K562 (cell line): Measurements from ENCODE around the gene CYSRT1. TPM values are rescaled to one million over a fixed set of nuclear protein-coding genes. Genes with fewer than 3 reads are reported as not detected.

Source experiments
- DEAF1 ChIP-seq: fragments of 450-650 bp; formaldehyde crosslinking; IDR thresholded peaks from 2 replicates; pipeline ENCODE4 v1.4.0; 2020; ENCODE audit warnings: mild to moderate bottlenecking, moderate library complexity
- FOXM1 ChIP-seq, 2 experiments: fragments of 450-650 bp in 1 of 2; sonication (generic) in 1 of 2; formaldehyde crosslinking in 1 of 2; IDR thresholded peaks; 2 replicates each; pipeline versions ENCODE4 v1.6.1 to v1.9.0; 2017 to 2022; ENCODE audit warnings: low read depth in 2 of 2, mild to moderate bottlenecking in 2 of 2, missing genetic modification reagents in 1 of 2, moderate library complexity in 1 of 2
- NCOA2 ChIP-seq, 2 experiments: fragments of 450-650 bp; IDR thresholded peaks; 2 replicates each; pipeline ENCODE4 v1.6.1; 2018; ENCODE audit warnings: mild to moderate bottlenecking in 2 of 2, moderate library complexity in 1 of 2; ENCODE audit not compliant: partially characterized antibody in 2 of 2
- NR2F6 ChIP-seq: fragments of 450-650 bp; formaldehyde crosslinking; IDR thresholded peaks from 2 replicates; pipeline ENCODE4 v1.4.0; 2020; ENCODE audit warnings: mild to moderate bottlenecking
- NR4A1 ChIP-seq, 2 experiments: fragments of 250-450 bp in 1 of 2; fragments of 450-650 bp in 1 of 2; sonication (Bioruptor Pico) in 1 of 2; IDR thresholded peaks; 2 replicates each; pipeline versions ENCODE4 v1.4.0 to v1.6.1; 2016 to 2020; ENCODE audit warnings: mild to moderate bottlenecking in 2 of 2, missing compliant biosample characterization in 1 of 2, missing genetic modification characterization in 1 of 2, moderate library complexity in 1 of 2
- RBM14 ChIP-seq: fragments of 200-400 bp; formaldehyde crosslinking; IDR thresholded peaks from 2 replicates; pipeline ENCODE4 v1.6.1; 2018; ENCODE audit warnings: low read depth, mild to moderate bottlenecking, low read length, moderate library complexity, borderline replicate concordance; ENCODE audit not compliant: insufficient read depth
- RBM39 ChIP-seq: fragments of 200-400 bp; formaldehyde crosslinking; optimal IDR thresholded peaks from 2 replicates; pipeline ENCODE3; 2018; ENCODE audit warnings: low read depth, low read length
- RREB1 ChIP-seq: fragments of 250-450 bp; sonication (Bioruptor Pico); IDR thresholded peaks from 2 replicates; pipeline ENCODE4 v1.4.0; 2020
- SMARCB1 ChIP-seq: IDR thresholded peaks from 2 replicates; pipeline ENCODE4 v1.6.1; 2011; ENCODE audit warnings: improper control_type of control experiment, low read depth; ENCODE audit not compliant: insufficient read length
- TAF7 ChIP-seq: fragments of 450-650 bp; IDR thresholded peaks from 2 replicates; pipeline ENCODE4 v1.6.1; 2016; ENCODE audit warnings: missing genetic modification characterization, missing compliant biosample characterization
- TARDBP ChIP-seq: fragments of 450-650 bp; IDR thresholded peaks from 2 replicates; pipeline ENCODE4 v1.6.1; 2016
- TSHZ1 ChIP-seq: fragments of 250-450 bp; sonication (Bioruptor Pico); IDR thresholded peaks from 2 replicates; pipeline ENCODE4 v1.4.0; 2020; ENCODE audit warnings: mild to moderate bottlenecking, moderate library complexity
- ZBTB34 ChIP-seq: fragments of 250-450 bp; sonication (Bioruptor Pico); IDR thresholded peaks from 2 replicates; pipeline ENCODE4 v1.8.0; 2021; ENCODE audit warnings: mild to moderate bottlenecking, moderate library complexity
- ZC3H8 ChIP-seq: fragments of 450-650 bp; IDR thresholded peaks from 2 replicates; pipeline ENCODE4 v1.6.1; 2017
- polyA plus RNA-seq, 8 experiments: library from polyadenylated mRNA; depleted of rRNA in 4 of 8; stranded (reverse) in 5 of 8; unstranded in 3 of 8; fragments of >200 nt; fragmentation: Nextera tagmentation in 2 of 8; fragmentation: Illumina TruSeq in 1 of 8; extraction: Ambion mirVana in 2 of 8; extraction: Trizol in 1 of 8; gene quantifications; 2 replicates each; pipeline versions ENCODE4 v1.2.1 to v1.2.3, GENCODE V29; 2011 to 2014; ENCODE audit warnings: inconsistent platforms in 1 of 8, missing spikeins in 1 of 8
- total RNA-seq, 7 experiments: library from RNA; depleted of rRNA in 6 of 7; stranded (reverse); fragments of >200 nt in 6 of 7; fragmentation: Illumina TruSeq in 2 of 7; extraction: Trizol in 2 of 7; gene quantifications; 2 replicates each; pipeline versions ENCODE4 v1.2.1 to v1.2.3, GENCODE V29; 2011 to 2021; ENCODE audit warnings: low replicate concordance in 1 of 7

CYSRT1 gene
- total and polyA plus RNA-seq, 9 of the 15 experiments (the other 6 are each of a cell fraction or from before 2014, with no cell fraction given): 0.04 to 1.4 (median 0.42) TPM; not detected in 3

DNA sequence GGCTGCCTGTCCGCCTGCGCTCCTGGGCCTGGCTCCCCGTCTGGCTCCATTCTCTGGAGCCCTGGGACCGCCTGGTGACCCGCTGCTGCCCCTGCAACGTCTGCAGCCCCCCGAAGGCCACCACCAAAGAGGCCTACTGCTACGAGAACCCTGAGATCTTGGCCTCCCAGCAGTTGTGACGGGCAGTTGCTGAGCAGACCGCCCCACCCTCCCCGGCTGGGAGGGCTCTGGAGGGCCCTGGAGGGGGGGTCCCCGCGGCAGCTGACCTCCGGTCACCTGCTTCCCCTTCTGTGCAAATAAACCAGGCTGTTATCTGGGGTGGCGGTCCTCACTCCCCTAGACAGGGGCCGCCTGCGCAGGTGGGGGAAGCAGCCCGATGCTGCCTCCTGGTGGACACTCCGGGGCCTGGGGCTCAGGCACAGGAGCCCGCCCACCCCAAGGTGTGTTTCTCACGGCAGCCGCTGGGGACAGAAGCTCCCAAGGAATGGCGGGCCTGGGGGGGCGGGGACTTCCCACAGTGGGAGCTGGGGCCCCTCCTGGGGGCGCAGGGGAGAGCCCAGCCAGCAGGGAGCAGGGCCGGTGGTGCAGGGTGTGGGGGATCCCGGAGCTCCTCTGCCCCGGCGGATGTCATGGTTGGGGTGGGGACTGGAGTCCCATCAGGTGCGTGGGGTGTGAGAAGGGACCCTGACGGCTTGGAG is 11.4 kb downstream of the CYSRT1 start (continued):
- TF ChIP-seq TSHZ1 (CRISPR knock-in tag): no peak
- TF ChIP-seq ZBTB34 (CRISPR knock-in tag): no peak
- TF ChIP-seq NR2F6 (CRISPR knock-in tag): no peak
- TF ChIP-seq TARDBP: peak; percentile 68; the same call in 1 of the 2 replicates
- TF ChIP-seq RREB1 (CRISPR knock-in tag): no peak
- no peak for TF ChIP-seq NR4A1 (CRISPR knock-in tag; IDR thresholded peaks at IDR 0.05)
- peak; percentile 74; the same call in 1 of the 2 replicates for TF ChIP-seq NR4A1 (tag; IDR thresholded peaks at IDR 0.05)
- TF ChIP-seq DEAF1: peak; percentile 93
- TF ChIP-seq RBM39: no peak
- TF ChIP-seq SMARCB1: no peak
- peak; percentile 67 for TF ChIP-seq FOXM1 (IDR thresholded peaks at IDR 0.05; ENCODE audit: low read depth)
- peak; percentile 64; the same call in 1 of the 2 replicates for TF ChIP-seq FOXM1 (CRISPR knock-in tag; IDR thresholded peaks at IDR 0.05; ENCODE audit: low read depth)
- TF ChIP-seq TAF7: no peak
- no peak for TF ChIP-seq NCOA2 (IDR thresholded peaks at IDR 0.05; ENCODE audit: partially characterized antibody in 2 of 2)
- no peak for TF ChIP-seq ZC3H8
- TF ChIP-seq RBM14: no peak
